Sigmoid colon (tissue), 7 donors: ENCODE measurements around the gene SLC35B2. TPM values are rescaled to one million over a fixed set of nuclear protein-coding genes. Genes with fewer than 3 reads are reported as not detected.

Source experiments
- DNase-seq: peaks from one replicate; pipeline ENCODE4 v3.0.0-alpha.2; 2019
- H3K27ac ChIP-seq, 4 donors: fragments of 200-600 bp; sonication (generic); one replicate each; pipeline ENCODE4 v1.5.1; 2016 to 2019; ENCODE audit warnings: mild to moderate bottlenecking in 1 of 4
- H3K27me3 ChIP-seq, 3 donors: fragments of 200-600 bp; sonication (generic); one replicate each; pipeline ENCODE4 v1.5.1; 2019; ENCODE audit warnings: mild to moderate bottlenecking in 1 of 3
- H3K36me3 ChIP-seq, 4 donors: fragments of 200-600 bp; sonication (generic); one replicate each; pipeline ENCODE4 v1.5.1; 2016 to 2019
- H3K4me1 ChIP-seq, 4 donors: fragments of 200-600 bp; sonication (generic); one replicate each; pipeline ENCODE4 v1.5.1; 2017 to 2019
- H3K4me3 ChIP-seq, 4 donors: fragments of 200-600 bp; sonication (generic); one replicate each; pipeline ENCODE4 v1.5.1; 2017 to 2019; ENCODE audit warnings: mild to moderate bottlenecking in 2 of 4, moderate library complexity in 1 of 4
- H3K9me3 ChIP-seq, 4 donors: fragments of 200-600 bp in 3 of 4; sonication (generic) in 3 of 4; one replicate each; pipeline versions ENCODE4 v1.5.1 to v1.6.1; 2013 to 2019
- EP300 ChIP-seq, 4 donors: sonication (generic); formaldehyde crosslinking; IDR thresholded peaks; one replicate each; pipeline ENCODE4 v1.6.1; 2017; ENCODE audit warnings: antibody characterized with exemption in 4 of 4
- POLR2A ChIP-seq, 2 donors: fragments of 450-650 bp; IDR thresholded peaks; one replicate each; pipeline ENCODE4 v1.6.1; 2016; ENCODE audit warnings: antibody characterized with exemption in 2 of 2, mild to moderate bottlenecking in 2 of 2, moderate library complexity in 2 of 2
- POLR2AphosphoS5 ChIP-seq, 4 donors: sonication (generic); formaldehyde crosslinking; IDR thresholded peaks; one replicate each; pipeline ENCODE4 v1.6.1; 2017; ENCODE audit warnings: antibody characterized with exemption in 4 of 4
- WGBS, 2 donors: extraction: QIAGEN DNeasy Blood & Tissue Kit; methylation state at CpG; one replicate each; pipeline ENCODE4 v1.1.7; 2013; 5-methylcytosine and 5-hydroxymethylcytosine counted together
- intact Hi-C: fragments of 100-400 bp; cut with DNase I; formaldehyde crosslinking; loops from one replicate; pipeline ENCODE4 v1.15.1; 2023
- polyA plus RNA-seq, 3 donors: library from polyadenylated mRNA; stranded (reverse); fragments of 200-250 nt; gene quantifications; one replicate each; pipeline ENCODE4 v1.2.3, GENCODE V29; 2013
- total RNA-seq, 4 donors: library from RNA; depleted of rRNA; stranded (reverse); fragments of >200 nt; gene quantifications; one replicate each; pipeline ENCODE4 v1.1.0, GENCODE V29; 2016
- TF ChIP-seq, protein P1 (sequence below), 4 experiments: fragments of 450-650 bp in 3 of 4; fragments of 200-600 bp in 1 of 4; IDR thresholded peaks; one replicate each; pipeline ENCODE4 v1.5.1; 2016 to 2019; ENCODE audit warnings: antibody characterized with exemption in 4 of 4, mild to moderate bottlenecking in 3 of 4, moderate library complexity in 2 of 4
- donor health status: healthy with polysubstance abuse.
- donor health status: Bipolar disorder and iron deficiency.
- donor health status: healthy.

The SLC35B2 gene
- total and polyA plus RNA-seq, 7 donors: 7.2 to 36.9 (median 25.7) TPM

DNA sequence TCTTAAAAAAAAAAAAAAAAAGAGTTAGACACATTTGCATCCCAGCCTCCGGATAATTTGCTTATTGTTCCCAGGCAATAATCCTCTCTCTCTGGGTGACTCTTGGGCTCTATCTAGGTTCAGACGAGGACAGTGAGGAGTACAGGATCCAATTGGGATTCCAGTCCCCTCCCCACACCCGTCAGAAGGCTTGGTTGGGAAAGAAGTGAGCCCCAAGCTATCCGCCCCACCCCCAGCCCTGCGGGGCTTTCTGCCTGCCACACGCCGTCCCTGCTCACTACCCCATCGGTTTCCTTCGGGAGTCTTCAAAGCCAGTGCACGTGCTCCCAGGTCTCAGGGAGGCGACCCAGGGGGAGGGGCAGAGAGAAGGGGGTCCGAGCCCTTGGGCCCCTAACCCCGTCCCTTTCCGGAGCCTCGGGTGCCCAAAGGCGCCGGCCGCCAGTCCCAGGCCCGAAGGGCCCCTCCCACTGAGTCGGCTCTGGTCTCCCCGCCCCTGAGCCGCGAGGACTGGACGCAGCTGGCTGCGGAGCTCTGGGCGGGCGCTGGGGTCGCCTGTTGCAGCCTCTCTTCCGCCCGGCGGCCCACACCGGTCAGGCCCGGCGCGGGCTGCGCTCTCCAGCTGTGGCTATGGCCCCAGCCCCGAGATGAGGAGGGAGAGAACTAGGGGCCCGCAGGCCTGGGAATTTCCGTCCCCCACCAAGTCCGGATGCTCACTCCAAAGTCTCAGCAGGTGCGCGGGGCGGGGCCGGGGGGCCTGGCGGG is 38.1 kb downstream of the SLC35B2 start:
- H3K4me1 ChIP-seq: peaks cover 0 to 79% (median 69%) of the 10 kb centered on the region in 4 donors
- WGBS, 2 donors: 2% methylated on average over 45 of the region's 45 CpGs
- TF ChIP-seq POLR2AphosphoS5 (IDR thresholded peaks at IDR 0.05): peak; percentile 55 to 88 (median 80)
- peak in 1 of 4 donors; percentile 9 for TF ChIP-seq EP300 (IDR thresholded peaks at IDR 0.05)
- peak; percentile 54 to 63 for TF ChIP-seq POLR2A (IDR thresholded peaks at IDR 0.05)
- TF ChIP-seq, protein P1, sequence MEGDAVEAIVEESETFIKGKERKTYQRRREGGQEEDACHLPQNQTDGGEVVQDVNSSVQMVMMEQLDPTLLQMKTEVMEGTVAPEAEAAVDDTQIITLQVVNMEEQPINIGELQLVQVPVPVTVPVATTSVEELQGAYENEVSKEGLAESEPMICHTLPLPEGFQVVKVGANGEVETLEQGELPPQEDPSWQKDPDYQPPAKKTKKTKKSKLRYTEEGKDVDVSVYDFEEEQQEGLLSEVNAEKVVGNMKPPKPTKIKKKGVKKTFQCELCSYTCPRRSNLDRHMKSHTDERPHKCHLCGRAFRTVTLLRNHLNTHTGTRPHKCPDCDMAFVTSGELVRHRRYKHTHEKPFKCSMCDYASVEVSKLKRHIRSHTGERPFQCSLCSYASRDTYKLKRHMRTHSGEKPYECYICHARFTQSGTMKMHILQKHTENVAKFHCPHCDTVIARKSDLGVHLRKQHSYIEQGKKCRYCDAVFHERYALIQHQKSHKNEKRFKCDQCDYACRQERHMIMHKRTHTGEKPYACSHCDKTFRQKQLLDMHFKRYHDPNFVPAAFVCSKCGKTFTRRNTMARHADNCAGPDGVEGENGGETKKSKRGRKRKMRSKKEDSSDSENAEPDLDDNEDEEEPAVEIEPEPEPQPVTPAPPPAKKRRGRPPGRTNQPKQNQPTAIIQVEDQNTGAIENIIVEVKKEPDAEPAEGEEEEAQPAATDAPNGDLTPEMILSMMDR (IDR thresholded peaks at IDR 0.05): no peak
- DNase-seq: peak; percentile 95
- H3K9me3 ChIP-seq: no peaks in the 10 kb centered on the region
- H3K4me3 ChIP-seq: peak overlapping the region; percentile 52 to 66 (median 62)
- intact Hi-C loops: no loop called here
- H3K36me3 ChIP-seq: no peaks in the 10 kb centered on the region
- H3K27me3 ChIP-seq: no peaks in the 10 kb centered on the region
- peak overlapping the region; percentile 94 to 98 (median 97) for H3K27ac ChIP-seq

DNA sequence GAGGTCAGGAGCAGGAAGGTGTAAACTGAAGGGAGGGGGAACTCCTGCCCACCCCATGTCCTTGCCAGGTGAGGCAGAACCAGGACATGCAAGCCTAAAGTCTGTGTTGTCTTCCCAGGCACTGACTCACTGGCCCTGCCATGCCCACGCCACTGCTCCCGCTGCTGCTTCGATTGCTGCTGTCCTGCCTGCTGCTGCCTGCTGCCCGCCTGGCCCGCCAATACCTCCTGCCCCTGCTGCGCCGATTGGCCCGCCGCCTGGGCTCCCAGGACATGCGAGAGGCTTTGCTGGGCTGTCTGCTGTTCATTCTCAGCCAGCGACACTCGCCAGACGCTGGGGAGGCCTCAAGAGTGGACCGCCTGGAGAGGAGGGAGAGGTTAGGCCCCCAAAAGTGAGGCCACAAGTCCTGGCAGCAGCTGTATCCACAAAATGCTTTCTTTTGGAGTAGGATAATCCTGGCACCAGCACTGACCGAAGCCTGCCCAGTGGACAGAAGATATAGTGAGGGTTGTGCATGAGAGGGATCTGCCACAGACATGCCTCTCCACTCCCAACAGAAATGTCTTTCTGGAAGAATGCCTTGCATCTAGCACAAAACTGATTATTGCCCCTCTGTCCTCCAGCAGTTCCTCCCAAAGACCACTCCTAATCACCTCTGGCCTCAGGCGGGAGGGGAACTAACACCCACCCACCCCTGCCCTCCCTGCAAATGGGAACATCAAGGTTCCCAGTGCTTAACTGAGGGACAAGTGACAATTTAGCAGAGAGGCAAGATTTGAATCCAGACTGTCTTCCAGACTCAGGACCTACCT is 39.8 kb downstream of the SLC35B2 start:
- Histone ChIP-seq H3K27ac (peak overlapping the region; percentile 94 to 98 (median 97)), H3K36me3 (no peaks in the 10 kb centered on the region), H3K9me3 (no peaks in the 10 kb centered on the region), H3K4me1 (peaks cover 0 to 67% (median 58%) of the 10 kb centered on the region in 4 donors), H3K4me3 (peak overlapping the region in 1 of 4 donors; percentile 7), H3K27me3 (no peaks in the 10 kb centered on the region)
- intact Hi-C loops: no loop called here
- TF ChIP-seq POLR2A (IDR thresholded peaks at IDR 0.05) (no peak), POLR2AphosphoS5 (IDR thresholded peaks at IDR 0.05) (peak in 3 of 4 donors; percentile 54 to 60 (median 56))
- DNase-seq: peak; percentile 92
- WGBS, 2 donors: 79 to 84% methylated on average over 16 of the region's 16 CpGs

DNA sequence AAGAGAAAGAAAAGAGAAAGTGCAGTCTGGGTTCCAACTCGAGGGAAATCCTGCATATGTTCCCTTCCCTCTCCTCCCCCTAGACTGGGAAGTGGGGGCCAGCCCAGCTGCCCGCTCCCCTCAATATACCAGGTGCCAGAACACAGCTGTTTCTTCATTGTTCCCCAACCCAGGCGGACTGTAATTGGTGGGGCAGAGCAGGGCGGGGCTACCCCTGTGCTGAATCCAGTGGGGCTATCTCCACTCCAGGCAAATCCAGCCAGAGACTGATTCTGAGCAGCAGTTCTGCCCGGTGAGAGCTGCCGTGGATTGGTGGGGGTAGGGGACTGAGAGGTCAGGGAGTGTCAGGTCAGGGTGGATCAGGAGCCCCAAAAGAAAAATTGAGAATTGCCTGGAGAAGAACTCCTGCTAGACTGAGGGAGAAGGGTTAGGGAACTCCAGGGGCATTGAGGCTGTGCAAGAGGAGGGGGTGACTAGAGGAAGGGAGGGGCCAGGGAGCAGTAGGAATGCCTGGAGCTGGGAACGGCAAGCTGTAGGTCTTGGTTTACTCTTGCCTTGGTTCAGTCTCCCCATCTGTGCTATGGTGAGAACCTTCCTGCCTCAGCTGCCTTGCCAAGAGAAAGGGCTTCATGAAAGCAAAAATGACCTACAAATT is 40.5 kb downstream of the SLC35B2 start, which contains the start of gene MYMX:
Gene MYMX, plus strand, starts transcription at position 250 of the 655 bp plus-strand sequence. CDS start 546 bp downstream, outside the sequence.
- peak; percentile 78 for DNase-seq
- Histone ChIP-seq H3K4me1 (peaks cover 0 to 60% (median 51%) of the 10 kb centered on the region in 4 donors), H3K27ac (peak within 1 kb of the TSS; percentile 94 to 98 (median 97)), H3K4me3 (peak within 1 kb of the TSS in 1 of 4 donors; percentile 7), H3K27me3 (no peaks in the 10 kb centered on the region), H3K36me3 (no peaks in the 10 kb centered on the region), H3K9me3 (no peaks in the 10 kb centered on the region)
- TF ChIP-seq POLR2AphosphoS5 (IDR thresholded peaks at IDR 0.05) (peak in 1 of 4 donors; percentile 10), POLR2A (IDR thresholded peaks at IDR 0.05) (no peak), EP300 (IDR thresholded peaks at IDR 0.05) (no peak)
- intact Hi-C loops: loop anchor here (1.0 kb wide), 1 partner anchor 45 kb away; no protein-coding TSS in a partner anchor
- 12 to 28% methylated on average over 7 of the region's 7 CpGs for WGBS, 2 donors

DNA sequence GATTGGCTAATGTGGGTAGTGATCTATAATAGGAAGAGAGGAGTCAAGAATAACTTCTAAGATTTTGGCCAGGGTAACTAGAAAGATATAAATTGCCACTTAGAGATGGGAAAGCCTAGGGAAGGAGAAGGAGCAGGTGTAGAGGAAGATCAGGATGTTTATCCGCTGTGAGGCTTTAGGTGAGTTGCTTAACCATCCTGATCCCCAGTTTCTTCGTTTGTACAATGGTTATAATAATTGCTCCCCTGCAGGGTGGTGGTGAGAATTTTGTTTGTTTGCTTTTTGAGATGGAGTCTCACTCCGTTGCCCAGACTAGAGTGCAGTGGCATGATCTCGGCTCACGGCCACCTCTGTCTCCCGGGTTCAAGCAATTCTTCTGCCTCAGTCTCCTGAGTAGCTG is 43.0 kb downstream of the SLC35B2 start:
- intact Hi-C loops: no loop called here

DNA sequence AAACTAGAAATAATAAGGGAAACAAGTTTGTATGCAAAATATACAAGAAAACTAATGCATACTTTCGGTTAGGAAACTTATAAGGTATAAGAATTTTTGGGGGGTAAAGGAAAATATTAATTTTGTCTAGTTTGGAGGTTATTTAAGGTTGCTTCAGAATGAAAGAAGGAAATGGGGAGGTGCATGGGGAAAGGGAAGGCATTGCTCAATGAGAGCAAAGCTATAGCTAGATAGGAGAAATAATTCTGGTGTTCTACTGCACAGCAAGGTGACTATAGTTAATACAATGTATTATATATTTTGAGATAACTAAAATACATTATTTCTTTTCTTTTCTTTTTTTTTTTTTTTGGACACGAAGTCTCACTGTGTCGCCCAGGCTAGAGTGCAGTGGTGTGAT is 46.0 kb downstream of the SLC35B2 start:
- Histone ChIP-seq H3K4me1 (peaks cover 0 to 5% (median under 1%) of the 10 kb centered on the region in 4 donors), H3K27me3 (no peaks in the 10 kb centered on the region), H3K27ac (no peak overlapping the region), H3K9me3 (no peaks in the 10 kb centered on the region), H3K4me3 (no peak overlapping the region), H3K36me3 (no peaks in the 10 kb centered on the region)
- no peak for TF ChIP-seq EP300 (IDR thresholded peaks at IDR 0.05)
- TF ChIP-seq POLR2A (IDR thresholded peaks at IDR 0.05): no peak
- TF ChIP-seq, protein P1 (IDR thresholded peaks at IDR 0.05): no peak
- TF ChIP-seq POLR2AphosphoS5 (IDR thresholded peaks at IDR 0.05): no peak
- intact Hi-C loops: no loop called here
- 87 to 89% methylated on average over 3 of the region's 3 CpGs for WGBS, 2 donors
- DNase-seq: no peak

More for the DNA sequence above, 43.0 kb downstream of the SLC35B2 start:
- peaks cover 0 to 36% (median 29%) of the 10 kb centered on the region in 4 donors for H3K4me1 ChIP-seq
- H3K27me3 ChIP-seq: no peaks in the 10 kb centered on the region
- H3K4me3 ChIP-seq: no peak overlapping the region
- TF ChIP-seq POLR2AphosphoS5 (IDR thresholded peaks at IDR 0.05) (no peak), EP300 (IDR thresholded peaks at IDR 0.05) (no peak), POLR2A (IDR thresholded peaks at IDR 0.05) (no peak)
- TF ChIP-seq, protein P1 (IDR thresholded peaks at IDR 0.05): no peak
- no peaks in the 10 kb centered on the region for H3K36me3 ChIP-seq
- no peak overlapping the region for H3K27ac ChIP-seq
- no peak for DNase-seq
- 85 to 92% methylated on average over 6 of the region's 6 CpGs for WGBS, 2 donors
- H3K9me3 ChIP-seq: no peaks in the 10 kb centered on the region
